ENCODE data around the gene KCNJ5. TPM values are rescaled to one million over a fixed set of nuclear protein-coding genes. Genes with fewer than 3 reads are reported as not detected.

The KCNJ5 gene
- total RNA-seq (100 to 1,000 TPM in 5 of 9 donors, 10 to 100 TPM in 4; 45.2 to 299 (median 115) TPM), polyA plus RNA-seq (10 to 100 TPM; 37.1 to 53.8 (median 44.5) TPM)
- long read RNA-seq, donor 1, full-length matches to known transcripts: 9 of 9 reads
- long read RNA-seq, donor 1, partial matches to known transcripts: 0 of 9 reads
- long read RNA-seq, donor 1, other reads (novel, unspliced or antisense): 0 of 9 reads
- long read RNA-seq, donor 2, full-length matches to known transcripts: 9 of 20 reads
- long read RNA-seq, donor 2, partial matches to known transcripts: 11 of 20 reads
- long read RNA-seq, donor 2, other reads (novel, unspliced or antisense): 0 of 20 reads
- long read RNA-seq, donor 3, full-length matches to known transcripts: 5 of 5 reads
- long read RNA-seq, donor 3, partial matches to known transcripts: 0 of 5 reads
- long read RNA-seq, donor 3, other reads (novel, unspliced or antisense): 0 of 5 reads
- long read RNA-seq, donor 4, full-length matches to known transcripts: 4 of 21 reads
- long read RNA-seq, donor 4, partial matches to known transcripts: 1 of 21 reads
- long read RNA-seq, donor 4, other reads (novel, unspliced or antisense): 16 of 21 reads
- long read RNA-seq, donor 5, full-length matches to known transcripts: 86 of 317 reads
- long read RNA-seq, donor 5, partial matches to known transcripts: 208 of 317 reads
- long read RNA-seq, donor 5, other reads (novel, unspliced or antisense): 23 of 317 reads
- long read RNA-seq, donor 6, full-length matches to known transcripts: 7 of 21 reads
- long read RNA-seq, donor 6, partial matches to known transcripts: 1 of 21 reads
- long read RNA-seq, donor 6, other reads (novel, unspliced or antisense): 13 of 21 reads
- long read RNA-seq, donor 7, full-length matches to known transcripts: 6 of 16 reads
- long read RNA-seq, donor 7, partial matches to known transcripts: 10 of 16 reads
- long read RNA-seq, donor 7, other reads (novel, unspliced or antisense): 0 of 16 reads
- long read RNA-seq, donor 8, full-length matches to known transcripts: 30 of 35 reads
- long read RNA-seq, donor 8, partial matches to known transcripts: 5 of 35 reads
- long read RNA-seq, donor 8, other reads (novel, unspliced or antisense): 0 of 35 reads
- long read RNA-seq, donor 9, full-length matches to known transcripts: 19 of 40 reads
- long read RNA-seq, donor 9, partial matches to known transcripts: 21 of 40 reads
- long read RNA-seq, donor 9, other reads (novel, unspliced or antisense): 0 of 40 reads
- long read RNA-seq, donor 10, full-length matches to known transcripts: 10 of 10 reads
- long read RNA-seq, donor 10, partial matches to known transcripts: 0 of 10 reads
- long read RNA-seq, donor 10, other reads (novel, unspliced or antisense): 0 of 10 reads

DNA sequence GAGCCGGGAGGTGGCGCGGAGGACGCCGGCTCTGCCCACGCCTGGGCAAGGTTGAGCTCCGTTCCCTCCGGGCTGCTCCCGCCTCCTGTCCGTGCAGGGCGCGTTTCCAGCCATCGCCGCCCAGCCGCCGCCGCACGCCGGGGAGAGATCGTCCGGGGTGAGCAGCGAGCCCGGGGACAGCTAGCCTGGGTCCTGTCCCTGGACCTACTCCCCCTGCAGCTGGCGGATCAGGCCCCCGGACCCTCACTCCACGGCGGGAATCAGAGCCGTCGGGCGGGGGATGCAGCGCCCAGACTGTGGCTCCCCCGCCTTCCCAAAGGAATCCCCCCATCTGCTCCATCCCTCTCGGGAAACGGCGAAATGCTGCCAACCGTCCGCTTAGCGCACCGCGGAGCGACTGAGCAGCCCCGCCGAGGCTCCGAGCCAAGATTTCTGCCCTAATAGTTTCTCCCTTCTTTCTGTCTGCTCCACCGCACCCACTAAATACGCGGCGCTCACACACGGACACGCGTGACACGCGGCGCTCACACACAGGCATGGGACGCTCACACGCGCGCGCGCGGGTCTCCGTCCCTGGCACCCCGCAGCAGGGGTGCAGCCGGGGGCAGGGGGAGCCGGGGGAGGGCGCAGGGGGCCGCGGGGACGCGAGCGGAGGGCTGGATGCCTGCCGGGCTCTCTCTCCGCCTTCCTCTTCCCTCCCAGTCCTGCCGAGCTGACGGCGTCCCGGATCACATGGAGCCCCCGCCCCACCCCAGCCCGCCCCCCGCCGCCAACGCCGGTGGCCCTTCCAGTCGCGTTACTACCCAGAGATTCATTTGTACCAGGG is at the start of gene KCNJ5:
KCNJ5 (plus strand) TSS at position 814 of the 826 bp plus-strand sequence. CDS start 19,918 bp downstream, outside the sequence.
- Histone ChIP-seq H3K27ac (peak within 1 kb of the TSS; percentile 37 to 92 (median 71)), H3K36me3 (replicated peaks in 1 of 2) (no peaks in the 10 kb centered on the region), H3K9me3 (replicated peaks in 1 of 3) (no peaks in the 10 kb centered on the region), H3K4me3 (peak within 1 kb of the TSS in 3 of 4 donors; percentile 3 to 82 (median 66)), H3K4me1 (replicated peaks in 1 of 2) (peaks cover 41 to 46% of the 10 kb centered on the region in 2 donors), H3K27me3 (no peaks in the 10 kb centered on the region)
- WGBS, 4 donors: 0 to 1% (median 0%) methylated on average over 17 to 85 of the region's 85 CpGs
- DNase-seq: peak; percentile 63 to 84 (median 77)
- intact Hi-C loops (cut with DNase I): loop anchor here in 1 of 2 donors (2.0 kb wide), 1 partner anchor 64 kb away; no protein-coding TSS in a partner anchor
- peak in 1 of 2 donors; percentile 47 for TF ChIP-seq POLR2A (IDR thresholded peaks at IDR 0.05)
- TF ChIP-seq, protein P1, sequence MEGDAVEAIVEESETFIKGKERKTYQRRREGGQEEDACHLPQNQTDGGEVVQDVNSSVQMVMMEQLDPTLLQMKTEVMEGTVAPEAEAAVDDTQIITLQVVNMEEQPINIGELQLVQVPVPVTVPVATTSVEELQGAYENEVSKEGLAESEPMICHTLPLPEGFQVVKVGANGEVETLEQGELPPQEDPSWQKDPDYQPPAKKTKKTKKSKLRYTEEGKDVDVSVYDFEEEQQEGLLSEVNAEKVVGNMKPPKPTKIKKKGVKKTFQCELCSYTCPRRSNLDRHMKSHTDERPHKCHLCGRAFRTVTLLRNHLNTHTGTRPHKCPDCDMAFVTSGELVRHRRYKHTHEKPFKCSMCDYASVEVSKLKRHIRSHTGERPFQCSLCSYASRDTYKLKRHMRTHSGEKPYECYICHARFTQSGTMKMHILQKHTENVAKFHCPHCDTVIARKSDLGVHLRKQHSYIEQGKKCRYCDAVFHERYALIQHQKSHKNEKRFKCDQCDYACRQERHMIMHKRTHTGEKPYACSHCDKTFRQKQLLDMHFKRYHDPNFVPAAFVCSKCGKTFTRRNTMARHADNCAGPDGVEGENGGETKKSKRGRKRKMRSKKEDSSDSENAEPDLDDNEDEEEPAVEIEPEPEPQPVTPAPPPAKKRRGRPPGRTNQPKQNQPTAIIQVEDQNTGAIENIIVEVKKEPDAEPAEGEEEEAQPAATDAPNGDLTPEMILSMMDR (IDR thresholded peaks at IDR 0.05): no peak

DNA sequence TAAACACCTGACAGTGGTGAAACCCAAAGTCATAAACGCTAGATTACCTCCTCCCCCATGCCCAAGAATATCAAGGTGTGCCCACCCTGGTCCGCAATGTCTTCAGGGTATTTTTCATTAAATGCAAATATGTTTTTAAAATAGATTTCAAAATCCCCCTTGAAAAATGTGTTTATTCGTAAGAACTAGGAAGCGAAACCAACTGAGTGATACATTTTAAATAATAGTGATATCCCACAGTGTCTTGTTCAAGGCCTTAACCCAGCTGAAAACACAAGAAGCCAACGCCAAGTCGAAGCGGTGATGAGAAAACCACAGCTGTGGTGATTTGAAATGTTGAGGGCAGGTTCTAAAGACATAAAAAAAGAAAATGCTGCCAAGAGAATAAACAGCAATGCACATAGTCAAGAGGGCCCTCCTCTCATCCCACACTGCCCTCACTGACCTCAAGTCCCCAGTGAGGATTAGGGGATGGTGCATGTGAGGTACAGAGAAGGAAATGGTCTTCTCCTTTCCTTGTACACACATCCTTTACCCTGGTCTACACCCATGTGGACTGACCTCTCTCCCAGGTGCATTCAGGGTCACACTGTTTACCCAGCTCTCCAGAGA is 49.6 kb upstream of the KCNJ5 start:
- intact Hi-C loops (cut with DNase I): no loop called here
- Histone ChIP-seq H3K9me3 (replicated peaks in 1 of 3) (no peaks in the 10 kb centered on the region), H3K4me3 (no peak overlapping the region), H3K4me1 (replicated peaks in 1 of 2) (no peaks in the 10 kb centered on the region), H3K36me3 (replicated peaks in 1 of 2) (no peaks in the 10 kb centered on the region), H3K27ac (no peak overlapping the region), H3K27me3 (no peaks in the 10 kb centered on the region)
- DNase-seq: no peak
- 77 to 83% (median 80%) methylated on average over 7 of the region's 7 CpGs for WGBS, 4 donors
- TF ChIP-seq, protein P1 (IDR thresholded peaks at IDR 0.05): no peak
- no peak for TF ChIP-seq POLR2A (IDR thresholded peaks at IDR 0.05)

DNA sequence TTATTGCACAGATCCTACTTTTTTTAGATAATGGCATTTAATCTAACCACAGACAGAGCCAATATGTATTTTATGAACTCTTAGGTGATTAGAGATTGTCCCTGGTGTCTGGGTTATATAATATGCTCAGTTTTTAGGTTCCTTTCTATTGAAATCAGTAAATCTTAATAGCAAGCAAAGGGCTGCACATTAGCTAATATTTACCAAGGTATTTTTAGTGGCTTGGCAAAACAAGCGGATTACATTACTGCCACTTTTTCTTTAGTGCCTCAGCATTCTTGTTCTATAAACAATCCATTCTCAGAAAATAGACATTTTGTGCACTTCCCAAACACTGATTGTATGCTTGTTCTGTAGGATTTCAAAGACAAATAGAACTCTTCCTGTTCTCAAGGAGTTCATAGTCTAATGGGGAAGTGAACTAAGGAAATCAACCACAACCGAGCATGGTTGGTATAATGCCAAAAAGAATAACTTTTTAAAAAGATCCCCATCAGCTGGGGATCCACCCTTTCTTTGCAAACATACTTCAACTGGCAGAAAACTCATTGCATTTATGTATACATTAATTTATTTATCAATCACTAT is 47.9 kb upstream of the KCNJ5 start:
- Histone ChIP-seq H3K27ac (no peak overlapping the region), H3K36me3 (replicated peaks in 1 of 2) (no peaks in the 10 kb centered on the region), H3K4me3 (no peak overlapping the region), H3K27me3 (no peaks in the 10 kb centered on the region), H3K9me3 (replicated peaks in 1 of 3) (no peaks in the 10 kb centered on the region), H3K4me1 (replicated peaks in 1 of 2) (no peaks in the 10 kb centered on the region)
- DNase-seq: no peak
- intact Hi-C loops (cut with DNase I): no loop called here
- TF ChIP-seq, protein P1 (IDR thresholded peaks at IDR 0.05): no peak
- TF ChIP-seq POLR2A (IDR thresholded peaks at IDR 0.05): no peak
- WGBS, 4 donors: 55 to 62% (median 60%) methylated on average over 2 of the region's 2 CpGs
